NB4 (cell line): ENCODE data around the gene SSC5D.

ENCODE experiments used
- POLR2A ChIP-seq: IDR thresholded peaks from 2 replicates; pipeline ENCODE4 v1.6.1; 2011; ENCODE audit warnings: mild to moderate bottlenecking; ENCODE audit not compliant: insufficient read length; ENCODE audit errors: extremely low read depth
- TF ChIP-seq, protein P1 (sequence below): IDR thresholded peaks from one replicate; pipeline ENCODE4 v1.5.1; 2012; ENCODE audit warnings: low read depth, low read length

DNA sequence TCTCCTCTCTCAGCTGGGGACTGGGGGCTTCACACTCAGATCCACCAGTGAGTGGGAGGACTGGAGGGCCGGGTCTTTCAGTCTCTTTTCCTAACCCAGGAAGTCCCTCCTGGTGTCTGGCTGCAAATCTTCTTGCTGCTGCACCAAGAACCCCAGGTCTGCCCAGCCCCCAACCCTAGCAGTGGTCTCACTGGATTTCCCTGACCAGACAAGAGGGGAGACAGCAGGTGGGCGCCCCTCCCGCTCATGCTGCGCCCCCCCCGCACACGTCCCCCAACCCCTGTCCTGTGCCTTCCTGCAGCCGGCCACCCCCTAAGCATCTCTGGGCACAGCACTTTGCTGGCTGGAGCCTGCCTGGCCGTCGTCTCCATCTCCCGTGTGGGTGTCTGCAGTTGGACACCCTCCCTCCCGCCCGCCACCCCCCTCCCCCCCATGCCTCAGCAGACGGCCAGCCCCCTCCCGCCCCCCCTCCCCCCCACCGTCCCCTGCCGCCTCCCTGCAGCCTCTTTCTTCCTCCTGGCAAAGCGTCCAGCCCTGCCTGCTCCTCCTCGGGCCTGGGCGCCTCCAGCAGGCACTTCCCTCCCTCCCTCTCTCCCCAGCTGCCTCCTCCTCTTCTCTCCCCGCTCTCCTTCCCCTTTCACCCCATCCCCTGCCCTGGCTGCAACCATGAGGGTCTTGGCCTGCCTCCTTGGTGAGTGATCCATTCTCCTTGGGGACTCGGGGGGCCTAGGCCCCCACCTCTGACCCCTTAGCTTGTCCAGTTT is at the start of gene SSC5D:
- TF ChIP-seq, protein P1, sequence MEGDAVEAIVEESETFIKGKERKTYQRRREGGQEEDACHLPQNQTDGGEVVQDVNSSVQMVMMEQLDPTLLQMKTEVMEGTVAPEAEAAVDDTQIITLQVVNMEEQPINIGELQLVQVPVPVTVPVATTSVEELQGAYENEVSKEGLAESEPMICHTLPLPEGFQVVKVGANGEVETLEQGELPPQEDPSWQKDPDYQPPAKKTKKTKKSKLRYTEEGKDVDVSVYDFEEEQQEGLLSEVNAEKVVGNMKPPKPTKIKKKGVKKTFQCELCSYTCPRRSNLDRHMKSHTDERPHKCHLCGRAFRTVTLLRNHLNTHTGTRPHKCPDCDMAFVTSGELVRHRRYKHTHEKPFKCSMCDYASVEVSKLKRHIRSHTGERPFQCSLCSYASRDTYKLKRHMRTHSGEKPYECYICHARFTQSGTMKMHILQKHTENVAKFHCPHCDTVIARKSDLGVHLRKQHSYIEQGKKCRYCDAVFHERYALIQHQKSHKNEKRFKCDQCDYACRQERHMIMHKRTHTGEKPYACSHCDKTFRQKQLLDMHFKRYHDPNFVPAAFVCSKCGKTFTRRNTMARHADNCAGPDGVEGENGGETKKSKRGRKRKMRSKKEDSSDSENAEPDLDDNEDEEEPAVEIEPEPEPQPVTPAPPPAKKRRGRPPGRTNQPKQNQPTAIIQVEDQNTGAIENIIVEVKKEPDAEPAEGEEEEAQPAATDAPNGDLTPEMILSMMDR, result no peak
- no peak for TF ChIP-seq POLR2A
